Subcutaneous adipose tissue (tissue), 4 donors: ENCODE results near the gene CCDC32. TPM values are rescaled to one million over a fixed set of nuclear protein-coding genes. Genes with fewer than 3 reads are reported as not detected.

Source experiments
- total RNA-seq, 4 donors: library from RNA; depleted of rRNA; stranded (reverse); fragments of >200 nt; gene quantifications; one replicate each; pipeline ENCODE4 v1.1.0, GENCODE V29; 2016
- TF ChIP-seq, protein P1 (sequence below): fragments of 450-650 bp; IDR thresholded peaks from one replicate; pipeline ENCODE4 v1.5.1; 2016; ENCODE audit warnings: low read depth, mild to moderate bottlenecking, control low read depth, antibody characterized with exemption, moderate library complexity

The CCDC32 gene
- total RNA-seq, 4 donors from 2014 or later: 18.1 to 53.9 (median 27.4) TPM

- TF ChIP-seq, protein P1, sequence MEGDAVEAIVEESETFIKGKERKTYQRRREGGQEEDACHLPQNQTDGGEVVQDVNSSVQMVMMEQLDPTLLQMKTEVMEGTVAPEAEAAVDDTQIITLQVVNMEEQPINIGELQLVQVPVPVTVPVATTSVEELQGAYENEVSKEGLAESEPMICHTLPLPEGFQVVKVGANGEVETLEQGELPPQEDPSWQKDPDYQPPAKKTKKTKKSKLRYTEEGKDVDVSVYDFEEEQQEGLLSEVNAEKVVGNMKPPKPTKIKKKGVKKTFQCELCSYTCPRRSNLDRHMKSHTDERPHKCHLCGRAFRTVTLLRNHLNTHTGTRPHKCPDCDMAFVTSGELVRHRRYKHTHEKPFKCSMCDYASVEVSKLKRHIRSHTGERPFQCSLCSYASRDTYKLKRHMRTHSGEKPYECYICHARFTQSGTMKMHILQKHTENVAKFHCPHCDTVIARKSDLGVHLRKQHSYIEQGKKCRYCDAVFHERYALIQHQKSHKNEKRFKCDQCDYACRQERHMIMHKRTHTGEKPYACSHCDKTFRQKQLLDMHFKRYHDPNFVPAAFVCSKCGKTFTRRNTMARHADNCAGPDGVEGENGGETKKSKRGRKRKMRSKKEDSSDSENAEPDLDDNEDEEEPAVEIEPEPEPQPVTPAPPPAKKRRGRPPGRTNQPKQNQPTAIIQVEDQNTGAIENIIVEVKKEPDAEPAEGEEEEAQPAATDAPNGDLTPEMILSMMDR: no peak
These were observed 19.3 kb upstream of the CCDC32 start for GRCh38 chr15:40584191-40584590.

- TF ChIP-seq, protein P1: no peak
These were observed 17.9 kb upstream of the CCDC32 start for GRCh38 chr15:40582726-40583246.

- TF ChIP-seq, protein P1: no peak
These were observed 14.1 kb upstream of the CCDC32 start for GRCh38 chr15:40578892-40579291.

- TF ChIP-seq, protein P1: no peak
These were observed 10.3 kb upstream of the CCDC32 start for GRCh38 chr15:40575113-40575512.

GRCh38 chr15:40569129-40569953 lies 4.5 kb upstream of the CCDC32 start, which contains the start of gene RPUSD2:
Gene RPUSD2 (plus strand): TSS chr15:40569299. CDS start chr15:40569338, 39 bp downstream.
- TF ChIP-seq, protein P1: no peak

- TF ChIP-seq, protein P1: no peak
These were observed 2.3 kb upstream of the CCDC32 start for GRCh38 chr15:40567111-40567510.

DNA sequence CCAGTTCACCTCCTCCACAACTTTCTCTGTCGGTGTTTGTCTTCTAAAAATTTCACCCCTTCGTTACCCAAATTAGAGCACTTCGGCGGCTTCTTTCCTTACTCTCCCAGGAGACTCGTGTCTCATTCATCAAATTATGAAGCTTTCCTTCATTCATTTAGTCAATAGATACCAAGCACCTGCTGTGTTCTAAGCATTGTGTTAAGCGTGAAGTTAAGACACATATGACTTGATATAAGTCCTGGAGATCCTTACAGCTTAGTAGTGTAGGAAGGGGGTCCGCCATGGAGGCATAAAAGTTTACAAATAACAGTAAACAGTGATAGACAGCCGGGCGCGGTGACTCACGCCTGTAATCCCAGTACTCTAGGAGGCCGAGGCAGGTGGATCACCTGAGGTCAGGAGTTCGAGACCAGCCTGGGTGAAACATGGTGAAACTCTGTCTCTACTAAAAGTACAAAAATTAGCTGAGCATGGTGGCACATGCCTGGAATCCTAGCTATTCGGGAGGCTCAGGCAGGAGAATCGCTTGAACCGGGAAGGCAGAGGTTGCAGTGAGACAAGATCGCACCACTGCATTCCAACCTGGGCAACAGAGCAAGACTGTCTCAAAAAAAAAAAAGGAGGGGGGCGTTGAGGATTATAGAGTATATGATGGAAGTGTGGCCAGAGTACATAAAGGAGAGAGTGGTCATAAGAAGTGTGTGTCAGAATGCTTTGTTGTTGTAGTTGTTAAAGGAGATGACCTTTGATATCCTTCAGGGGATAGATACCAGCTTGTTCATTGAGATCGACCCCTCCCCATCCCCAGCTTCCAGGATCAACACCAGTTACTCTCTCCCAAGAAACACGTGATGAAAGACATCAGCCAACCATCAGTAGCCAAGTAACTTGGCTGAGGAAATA lies 744 bp upstream of the CCDC32 start:
- TF ChIP-seq, protein P1: no peak
